T-cell (primary cell): Measurements from ENCODE around the gene OR6S1. TPM values are rescaled to one million over a fixed set of nuclear protein-coding genes. Genes with fewer than 3 reads are reported as not detected.
A peak's percentile ranks its signal among the peaks of the same experiment; 100 is the strongest.

Source experiments
- ATAC-seq, 4 experiments: fragments of 200-7000 bp in 3 of 4; fragments of 150-1000 bp in 1 of 4; cut with Tn5 transposase; replicated peaks in 1 of 4; 1 replicate in 3 of 4; 2 replicates in 1 of 4; pipeline ENCODE4 v1.10.0; 2021; ENCODE audit warnings: moderate library complexity in 3 of 4, mild to moderate bottlenecking in 2 of 4, moderate number of reproducible peaks in 1 of 4
- CTCF ChIA-PET, 2 donors: fragments of 300-600 bp; sonication (Branson Sonifier 250); formaldehyde crosslinking; loops; one replicate each; lab custom pipeline; 2022; ENCODE audit warnings: antibody characterized with exemption in 2 of 2; lab: Charles Lee
- POLR2A ChIA-PET, 2 donors: fragments of 300-600 bp; sonication (Branson Sonifier 250); formaldehyde crosslinking; loops; one replicate each; lab custom pipeline; 2022; ENCODE audit warnings: antibody characterized with exemption in 2 of 2; lab: Charles Lee
- DNase-seq, 35 experiments: peaks; one replicate each; pipeline versions ENCODE4 v3.0.0 to v3.0.0-alpha.2; 2013 to 2023
- H3K27ac ChIP-seq: one replicate; pipeline ENCODE4 v1.5.1; 2013; ENCODE audit warnings: low read length
- H3K27me3 ChIP-seq, 2 experiments: replicated peaks in 1 of 2; 1 replicate in 1 of 2; 2 replicates in 1 of 2; pipeline versions ENCODE4 v1.6.1 to v1.7.0; 2013; ENCODE audit warnings: low read length in 1 of 2, mixed read lengths in 1 of 2; ENCODE audit not compliant: control insufficient read depth in 2 of 2, insufficient read depth in 2 of 2; ENCODE audit errors: extremely low read depth in 1 of 2
- H3K36me3 ChIP-seq, 2 donors: 1 replicate in 1 of 2; 2 replicates in 1 of 2; pipeline versions ENCODE4 v1.6.1 to v1.7.0; 2013; ENCODE audit warnings: low read length in 1 of 2; ENCODE audit not compliant: control insufficient read depth in 2 of 2, insufficient read depth in 1 of 2; ENCODE audit errors: extremely low read depth in 1 of 2
- H3K4me1 ChIP-seq, 2 experiments: 1 replicate in 1 of 2; 2 replicates in 1 of 2; pipeline versions ENCODE4 v1.6.1 to v1.7.0; 2013; ENCODE audit warnings: low read length in 2 of 2, mixed read lengths in 1 of 2; ENCODE audit not compliant: insufficient read depth in 2 of 2, control insufficient read depth in 1 of 2; ENCODE audit errors: extremely low read depth in 1 of 2
- H3K4me3 ChIP-seq, 2 donors: 1 replicate in 1 of 2; 2 replicates in 1 of 2; pipeline versions ENCODE4 v1.5.1 to v1.7.0; 2013; ENCODE audit warnings: mild to moderate bottlenecking in 2 of 2, low read length in 1 of 2, moderate library complexity in 1 of 2; ENCODE audit not compliant: control insufficient read depth in 1 of 2; ENCODE audit errors: extremely low read depth in 1 of 2
- H3K9me3 ChIP-seq: 2 replicates; pipeline ENCODE4 v1.7.0; 2013
- H3K27ac Mint-ChIP-seq, 2 donors: one replicate each; pipeline ENCODE4 v1.8.0; 2020 to 2021; ENCODE audit warnings: mild to moderate bottlenecking in 2 of 2, mixed read lengths in 2 of 2
- H3K27me3 Mint-ChIP-seq, 2 donors: one replicate each; pipeline ENCODE4 v1.8.0; 2021 to 2022; ENCODE audit warnings: mixed read lengths in 2 of 2
- H3K36me3 Mint-ChIP-seq: one replicate; pipeline ENCODE4 v1.8.0; 2021; ENCODE audit warnings: mixed read lengths
- H3K4me1 Mint-ChIP-seq, 3 donors: one replicate each; pipeline ENCODE4 v1.8.0; 2020 to 2022; ENCODE audit warnings: mixed read lengths in 3 of 3, mild to moderate bottlenecking in 1 of 3
- H3K4me3 Mint-ChIP-seq, 3 donors: one replicate each; pipeline ENCODE4 v1.8.0; 2020 to 2022; ENCODE audit warnings: mild to moderate bottlenecking in 3 of 3, mixed read lengths in 3 of 3, moderate library complexity in 3 of 3
- H3K9me3 Mint-ChIP-seq, 3 donors: one replicate each; pipeline ENCODE4 v1.8.0; 2020 to 2022; ENCODE audit warnings: mixed read lengths in 3 of 3
- WGBS: methylation state at CpG from one replicate; pipeline ENCODE4 v1.1.5; 2013; ENCODE audit warnings: missing lambda C conversion rate; ENCODE audit not compliant: insufficient coverage; 5-methylcytosine and 5-hydroxymethylcytosine counted together
- total RNA-seq, 35 experiments: library from RNA in 6 of 35; stranded (reverse) in 6 of 35; fragments of 120-200 nt in 1 of 35; gene quantifications; one replicate each; pipeline versions ENCODE4 v1.2.1 to v1.2.4 and lab custom pipeline; 2013 to 2026

The OR6S1 gene
- total RNA-seq, 5 donors from 2014 or later (not counting 1 experiment from before 2014, with no cell fraction given) = not detected

- H3K4me1 ChIP-seq = peaks cover 12 to 38% of the 10 kb centered on the region in 2 experiments
- ChIA-PET POLR2A (no interaction called here), CTCF (interaction anchor here in 1 of 2 donors (1.4 to 3.1 kb wide), 2 partner anchors 20 to 48 kb away, joined by 3 to 21 read pairs; no protein-coding TSS in a partner anchor)
- H3K27ac ChIP-seq = peak overlapping the region; percentile 28
- Mint-ChIP-seq H3K9me3 (peaks cover 0 to 7% (median 0%) of the 10 kb centered on the region in 3 donors), H3K27me3 (peaks cover 10 to 47% of the 10 kb centered on the region in 2 donors), H3K4me3 (peak overlapping the region; percentile 75 to 79 (median 79)), H3K36me3 (no peaks in the 10 kb centered on the region), H3K4me1 (peaks cover 38 to 51% (median 46%) of the 10 kb centered on the region in 3 donors), H3K27ac (peak overlapping the region; percentile 65 to 75)
- H3K27me3 ChIP-seq = peaks cover 14 to 26% of the 10 kb centered on the region in 2 experiments
- H3K4me3 ChIP-seq = peak overlapping the region; percentile 45 to 70
- ATAC-seq (peak; percentile 36 to 57 (median 48)), DNase-seq (peak in 25 of 35 experiments; percentile 34 to 77 (median 53))
- no peaks in the 10 kb centered on the region for H3K9me3 ChIP-seq
- WGBS = 11% methylated on average over 30 of the region's 45 CpGs
- H3K36me3 ChIP-seq = no peaks in the 10 kb centered on the region
Measured at GRCh38 chr14:20632831-20633691, 8.4 kb downstream of the OR6S1 start.

GRCh38 chr14:20632448-20632830, 9.1 kb downstream of the OR6S1 start:
- H3K27ac Mint-ChIP-seq = peak overlapping the region; percentile 65 to 75
- no peak for DNase-seq
- peak in 2 of 4 experiments; percentile 4 to 10 for ATAC-seq
- CTCF ChIA-PET = interaction anchor here in 1 of 2 donors (1.4 to 3.1 kb wide), 2 partner anchors 19 to 49 kb away, joined by 3 to 21 read pairs; no protein-coding TSS in a partner anchor
- 0% methylated on average over 13 of the region's 19 CpGs for WGBS
- peaks cover 0 to 7% (median 0%) of the 10 kb centered on the region in 3 donors for H3K9me3 Mint-ChIP-seq
- peaks cover 11 to 53% of the 10 kb centered on the region in 2 donors for H3K27me3 Mint-ChIP-seq
- no peaks in the 10 kb centered on the region for H3K36me3 Mint-ChIP-seq
- H3K4me3 ChIP-seq = peak overlapping the region; percentile 45 to 70
- no peaks in the 10 kb centered on the region for H3K36me3 ChIP-seq
- peak overlapping the region; percentile 75 to 79 (median 79) for H3K4me3 Mint-ChIP-seq
- peaks cover 12 to 38% of the 10 kb centered on the region in 2 experiments for H3K4me1 ChIP-seq
- no peaks in the 10 kb centered on the region for H3K9me3 ChIP-seq
- H3K4me1 Mint-ChIP-seq = peaks cover 44 to 58% (median 52%) of the 10 kb centered on the region in 3 donors
- H3K27me3 ChIP-seq = peaks cover 19 to 26% of the 10 kb centered on the region in 2 experiments
- POLR2A ChIA-PET = interaction anchor here in 1 of 2 donors (2.0 kb wide), 1 partner anchor 19 kb away, joined by 6 read pairs; no protein-coding TSS in a partner anchor
- H3K27ac ChIP-seq = no peak overlapping the region

GRCh38 chr14:20631880-20632389, 9.6 kb downstream of the OR6S1 start:
- H3K9me3 ChIP-seq = no peaks in the 10 kb centered on the region
- peaks cover 0 to 7% (median 0%) of the 10 kb centered on the region in 3 donors for H3K9me3 Mint-ChIP-seq
- H3K27me3 Mint-ChIP-seq = peaks cover 11 to 58% of the 10 kb centered on the region in 2 donors
- DNase-seq = peak in 1 of 35 experiments; percentile 26
- H3K4me1 ChIP-seq = peaks cover 12 to 40% of the 10 kb centered on the region in 2 experiments
- H3K27me3 ChIP-seq = peaks cover 19 to 26% of the 10 kb centered on the region in 2 experiments
- 6% methylated on average over 9 of the region's 18 CpGs for WGBS
- no peaks in the 10 kb centered on the region for H3K36me3 Mint-ChIP-seq
- H3K27ac Mint-ChIP-seq = no peak overlapping the region
- ChIA-PET CTCF (interaction anchor here in 1 of 2 donors (1.4 to 3.1 kb wide), 2 partner anchors 19 to 49 kb away, joined by 3 to 21 read pairs; no protein-coding TSS in a partner anchor), POLR2A (interaction anchor here in 1 of 2 donors (2.0 kb wide), 1 partner anchor 19 kb away, joined by 6 read pairs; no protein-coding TSS in a partner anchor)
- H3K4me1 Mint-ChIP-seq = peaks cover 49 to 63% (median 57%) of the 10 kb centered on the region in 3 donors
- H3K4me3 Mint-ChIP-seq = peak overlapping the region; percentile 75 to 79 (median 79)
- H3K4me3 ChIP-seq = peak overlapping the region; percentile 45 to 70
- no peaks in the 10 kb centered on the region for H3K36me3 ChIP-seq
- no peak overlapping the region for H3K27ac ChIP-seq
- peak in 2 of 4 experiments; percentile 9 to 14 for ATAC-seq

- Mint-ChIP-seq H3K9me3 (peaks cover 0 to 7% (median 0%) of the 10 kb centered on the region in 3 donors), H3K27me3 (peaks cover 11 to 61% of the 10 kb centered on the region in 2 donors), H3K4me1 (peaks cover 55 to 70% (median 64%) of the 10 kb centered on the region in 3 donors), H3K36me3 (no peaks in the 10 kb centered on the region), H3K4me3 (peak overlapping the region; percentile 75 to 80 (median 79)), H3K27ac (peak overlapping the region; percentile 72 to 82)
- CTCF ChIA-PET = interaction anchor here (0.5 to 3.1 kb wide), 7 partner anchors 18 to 52 kb away, joined by 3 to 21 read pairs (median 3); no protein-coding TSS in a partner anchor
- 12% methylated on average over 2 of the region's 19 CpGs for WGBS
- POLR2A ChIA-PET = interaction anchor here in 1 of 2 donors (0.7 to 2.0 kb wide), 2 partner anchors 18 to 32 kb away, joined by 3 to 6 read pairs; no protein-coding TSS in a partner anchor
- H3K27ac ChIP-seq = peak overlapping the region; percentile 1
- H3K4me3 ChIP-seq = peak overlapping the region; percentile 45 to 70
- H3K9me3 ChIP-seq = no peaks in the 10 kb centered on the region
- H3K4me1 ChIP-seq = peaks cover 12 to 46% of the 10 kb centered on the region in 2 experiments
- no peaks in the 10 kb centered on the region for H3K36me3 ChIP-seq
- ATAC-seq (peak in 2 of 4 experiments; percentile 12 to 38), DNase-seq (peak in 21 of 35 experiments; percentile 26 to 72 (median 42))
- peaks cover 24 to 30% of the 10 kb centered on the region in 2 experiments for H3K27me3 ChIP-seq
Measured at GRCh38 chr14:20631023-20631879, 10.2 kb downstream of the OR6S1 start.

- Histone ChIP-seq H3K4me1 (peaks cover 12 to 54% of the 10 kb centered on the region in 2 experiments), H3K27me3 (peaks cover 24 to 37% of the 10 kb centered on the region in 2 experiments), H3K27ac (peak overlapping the region; percentile 1), H3K36me3 (no peaks in the 10 kb centered on the region), H3K4me3 (peak overlapping the region; percentile 45 to 49), H3K9me3 (no peaks in the 10 kb centered on the region)
- H3K9me3 Mint-ChIP-seq = peaks cover 0 to 7% (median 0%) of the 10 kb centered on the region in 3 donors
- peak overlapping the region; percentile 75 to 80 (median 79) for H3K4me3 Mint-ChIP-seq
- 8% methylated on average over 23 of the region's 23 CpGs for WGBS
- H3K36me3 Mint-ChIP-seq = no peaks in the 10 kb centered on the region
- CTCF ChIA-PET = interaction anchor here (0.5 to 3.1 kb wide), 6 partner anchors 17 to 53 kb away, joined by 3 to 21 read pairs (median 4); no protein-coding TSS in a partner anchor
- DNase-seq (peak in 8 of 35 experiments; percentile 11 to 64 (median 32)), ATAC-seq (peak; percentile 28 to 51 (median 32))
- POLR2A ChIA-PET = interaction anchor here in 1 of 2 donors (0.7 to 2.0 kb wide), 3 partner anchors 17 to 287 kb away, joined by 3 to 20 read pairs (median 6); partner anchors contain the start of gene PARP2
- H3K4me1 Mint-ChIP-seq = peaks cover 62 to 76% (median 70%) of the 10 kb centered on the region in 3 donors
- peaks cover 11 to 64% of the 10 kb centered on the region in 2 donors for H3K27me3 Mint-ChIP-seq
- peak overlapping the region; percentile 72 to 82 for H3K27ac Mint-ChIP-seq
Measured at GRCh38 chr14:20630340-20631022, 11.0 kb downstream of the OR6S1 start.
